Measurements from ENCODE around the gene PUS3.

The PUS3 gene

GRCh38 chr11:125932301-125932700, 29.3 kb upstream of the PUS3 start:
- Histone ChIP-seq H3K23ac (ENCODE audit: low read depth, low read length, poor library complexity) (no peak overlapping the region), H3K9me3 (replicated peaks in 1 of 2; ENCODE audit: control insufficient read depth in 2 of 2, insufficient read depth in 1 of 2, low read depth in 1 of 2, low read length in 2 of 2) (peaks cover 0 to 2% of the 10 kb centered on the region in 2 donors), H3K27me3 (ENCODE audit: control insufficient read depth in 3 of 3, insufficient read depth in 3 of 3, low read depth in 1 of 3, low read length in 3 of 3) (peaks cover 0 to 13% (median 0%) of the 10 kb centered on the region in 3 experiments), H3K4ac (ENCODE audit: low read length) (no peak overlapping the region), H3K4me2 (ENCODE audit: insufficient read depth, low read length, poor library complexity, severe bottlenecking) (no peak overlapping the region), H3K27ac (replicated peaks; ENCODE audit: low read length) (no peak overlapping the region), H3K36me3 (replicated peaks in 1 of 2; ENCODE audit: control insufficient read depth in 2 of 2, insufficient read depth in 2 of 2, low read length in 2 of 2) (no peaks in the 10 kb centered on the region), H2BK120ac (ENCODE audit: low read depth, low read length) (no peak overlapping the region), H2BK12ac (ENCODE audit: low read length) (no peak overlapping the region), H2BK5ac (ENCODE audit: low read length) (no peak overlapping the region), H2AFZ (ENCODE audit: low read length) (no peak overlapping the region), H3K4me1 (ENCODE audit: control insufficient read depth in 2 of 2, insufficient read depth in 1 of 2, low read depth in 1 of 2, low read length in 2 of 2) (peaks cover 0 to 5% of the 10 kb centered on the region in 2 donors), H3K14ac (ENCODE audit: low read length) (no peak overlapping the region), H4K8ac (ENCODE audit: low read depth, low read length) (no peak overlapping the region), H3K9ac (ENCODE audit: low read depth, low read length, poor library complexity) (no peak overlapping the region), H3K4me3 (ENCODE audit: low read length in 2 of 2) (no peak overlapping the region), H3K79me1 (ENCODE audit: low read depth, low read length) (no peaks in the 10 kb centered on the region), H2AK5ac (ENCODE audit: low read depth, low read length) (peak overlapping the region; percentile 47), H3K18ac (ENCODE audit: low read length) (no peak overlapping the region), H2BK15ac (ENCODE audit: low read length) (no peak overlapping the region), H4K91ac (ENCODE audit: low read depth, low read length, poor library complexity) (no peak overlapping the region)
- no CpG with 5 or more reads among the region's 9 CpGs for WGBS, 2 donors (ENCODE audit: extremely low coverage in 2 of 2, insufficient read length in 2 of 2, insufficient replicate concordance in 1 of 2)
- no peak for DNase-seq (ENCODE audit: low spot score)

GRCh38 chr11:125931668-125932067, 28.7 kb upstream of the PUS3 start:
- H2BK15ac ChIP-seq (ENCODE audit: low read length), result no peak overlapping the region
- no CpG with 5 or more reads among the region's 6 CpGs for WGBS, 2 donors (ENCODE audit: extremely low coverage in 2 of 2, insufficient read length in 2 of 2, insufficient replicate concordance in 1 of 2)
- no peak overlapping the region for H3K4me3 ChIP-seq (ENCODE audit: low read length in 2 of 2)
- no peak for DNase-seq (ENCODE audit: low spot score)
- no peak overlapping the region for H4K91ac ChIP-seq (ENCODE audit: low read depth, low read length, poor library complexity)
- no peak overlapping the region for H2BK5ac ChIP-seq (ENCODE audit: low read length)
- H3K79me1 ChIP-seq (ENCODE audit: low read depth, low read length), result no peaks in the 10 kb centered on the region
- H3K9ac ChIP-seq (ENCODE audit: low read depth, low read length, poor library complexity), result no peak overlapping the region
- H3K14ac ChIP-seq (ENCODE audit: low read length), result no peak overlapping the region
- no peak overlapping the region for H2BK12ac ChIP-seq (ENCODE audit: low read length)
- no peak overlapping the region for H2AFZ ChIP-seq (ENCODE audit: low read length)
- no peak overlapping the region for H2BK120ac ChIP-seq (ENCODE audit: low read depth, low read length)
- peaks cover 0 to 2% of the 10 kb centered on the region in 2 donors for H3K9me3 ChIP-seq (replicated peaks in 1 of 2; ENCODE audit: control insufficient read depth in 2 of 2, insufficient read depth in 1 of 2, low read depth in 1 of 2, low read length in 2 of 2)
- no peak overlapping the region for H3K4me2 ChIP-seq (ENCODE audit: insufficient read depth, low read length, poor library complexity, severe bottlenecking)
- no peak overlapping the region for H3K4ac ChIP-seq (ENCODE audit: low read length)
- H3K4me1 ChIP-seq (ENCODE audit: control insufficient read depth in 2 of 2, insufficient read depth in 1 of 2, low read depth in 1 of 2, low read length in 2 of 2), result peaks cover 0 to 5% of the 10 kb centered on the region in 2 donors
- no peak overlapping the region for H3K27ac ChIP-seq (replicated peaks; ENCODE audit: low read length)
- no peak overlapping the region for H3K18ac ChIP-seq (ENCODE audit: low read length)
- no peaks in the 10 kb centered on the region for H3K36me3 ChIP-seq (replicated peaks in 1 of 2; ENCODE audit: control insufficient read depth in 2 of 2, insufficient read depth in 2 of 2, low read length in 2 of 2)
- H3K27me3 ChIP-seq (ENCODE audit: control insufficient read depth in 3 of 3, insufficient read depth in 3 of 3, low read depth in 1 of 3, low read length in 3 of 3), result peaks cover 0 to 13% (median 0%) of the 10 kb centered on the region in 3 experiments
- H2AK5ac ChIP-seq (ENCODE audit: low read depth, low read length), result no peak overlapping the region
- no peak overlapping the region for H4K8ac ChIP-seq (ENCODE audit: low read depth, low read length)
- no peak overlapping the region for H3K23ac ChIP-seq (ENCODE audit: low read depth, low read length, poor library complexity)

DNA sequence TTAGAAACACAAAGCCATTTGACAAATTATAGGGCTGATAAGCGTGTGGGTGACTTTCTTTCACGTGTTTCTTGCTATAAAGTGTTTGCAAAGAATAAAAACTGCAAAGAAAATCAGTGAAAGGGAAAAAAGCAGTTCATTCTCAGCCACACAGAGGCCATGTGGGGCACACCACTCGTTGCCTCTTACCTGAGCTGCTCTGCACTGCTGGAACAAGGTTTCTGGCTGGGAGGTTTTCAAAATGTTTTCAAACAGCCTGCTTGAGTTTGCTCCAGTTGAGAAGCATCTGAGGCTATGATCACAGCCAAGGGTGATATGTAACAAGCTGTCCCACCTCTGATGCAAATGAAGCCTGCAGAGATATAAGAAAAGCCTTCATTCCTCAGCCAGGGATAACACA, 28.1 kb upstream of the PUS3 start:
- Histone ChIP-seq H4K91ac (ENCODE audit: low read depth, low read length, poor library complexity) (no peak overlapping the region), H2BK15ac (ENCODE audit: low read length) (no peak overlapping the region), H2AFZ (ENCODE audit: low read length) (no peak overlapping the region), H2BK5ac (ENCODE audit: low read length) (no peak overlapping the region), H4K8ac (ENCODE audit: low read depth, low read length) (no peak overlapping the region), H3K23ac (ENCODE audit: low read depth, low read length, poor library complexity) (no peak overlapping the region), H3K36me3 (replicated peaks in 1 of 2; ENCODE audit: control insufficient read depth in 2 of 2, insufficient read depth in 2 of 2, low read length in 2 of 2) (no peaks in the 10 kb centered on the region), H2AK5ac (ENCODE audit: low read depth, low read length) (no peak overlapping the region), H2BK120ac (ENCODE audit: low read depth, low read length) (no peak overlapping the region), H3K4ac (ENCODE audit: low read length) (no peak overlapping the region), H3K9me3 (replicated peaks in 1 of 2; ENCODE audit: control insufficient read depth in 2 of 2, insufficient read depth in 1 of 2, low read depth in 1 of 2, low read length in 2 of 2) (peaks cover 0 to 2% of the 10 kb centered on the region in 2 donors), H3K27me3 (ENCODE audit: control insufficient read depth in 3 of 3, insufficient read depth in 3 of 3, low read depth in 1 of 3, low read length in 3 of 3) (peaks cover 0 to 13% (median 0%) of the 10 kb centered on the region in 3 experiments), H3K9ac (ENCODE audit: low read depth, low read length, poor library complexity) (no peak overlapping the region), H3K14ac (ENCODE audit: low read length) (no peak overlapping the region), H3K4me3 (ENCODE audit: low read length in 2 of 2) (no peak overlapping the region), H3K18ac (ENCODE audit: low read length) (no peak overlapping the region), H3K4me2 (ENCODE audit: insufficient read depth, low read length, poor library complexity, severe bottlenecking) (no peak overlapping the region), H3K27ac (replicated peaks; ENCODE audit: low read length) (no peak overlapping the region), H3K4me1 (ENCODE audit: control insufficient read depth in 2 of 2, insufficient read depth in 1 of 2, low read depth in 1 of 2, low read length in 2 of 2) (peaks cover 0 to 5% of the 10 kb centered on the region in 2 donors), H3K79me1 (ENCODE audit: low read depth, low read length) (no peaks in the 10 kb centered on the region), H2BK12ac (ENCODE audit: low read length) (no peak overlapping the region)
- DNase-seq (ENCODE audit: low spot score), result no peak
- WGBS, 2 donors (ENCODE audit: extremely low coverage in 2 of 2, insufficient read length in 2 of 2, insufficient replicate concordance in 1 of 2), result no CpG with 5 or more reads among the region's 3 CpGs

DNA sequence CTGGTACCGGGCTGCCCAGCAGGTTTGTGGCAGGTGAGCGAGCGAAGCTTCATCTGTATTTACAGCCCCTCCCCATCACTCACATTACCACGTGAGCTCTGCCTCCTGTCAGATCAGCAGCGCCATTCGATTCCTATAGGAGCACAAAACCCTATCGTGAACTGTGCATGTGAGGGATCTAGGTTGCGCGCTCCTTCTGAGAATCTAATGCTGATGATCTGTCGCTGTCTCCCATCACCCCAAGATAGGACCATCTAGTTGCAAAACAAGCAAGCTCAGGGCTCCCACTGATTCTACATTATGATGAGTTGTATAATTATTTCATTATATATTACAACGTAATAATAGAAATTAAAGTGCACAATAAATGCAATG, 27.1 kb upstream of the PUS3 start:
- Histone ChIP-seq H2BK5ac (ENCODE audit: low read length) (no peak overlapping the region), H3K9ac (ENCODE audit: low read depth, low read length, poor library complexity) (no peak overlapping the region), H3K27me3 (ENCODE audit: control insufficient read depth in 3 of 3, insufficient read depth in 3 of 3, low read depth in 1 of 3, low read length in 3 of 3) (peaks cover 0 to 20% (median 0%) of the 10 kb centered on the region in 3 experiments), H3K14ac (ENCODE audit: low read length) (no peak overlapping the region), H3K9me3 (replicated peaks in 1 of 2; ENCODE audit: control insufficient read depth in 2 of 2, insufficient read depth in 1 of 2, low read depth in 1 of 2, low read length in 2 of 2) (peaks cover 0 to 2% of the 10 kb centered on the region in 2 donors), H4K91ac (ENCODE audit: low read depth, low read length, poor library complexity) (no peak overlapping the region), H3K23ac (ENCODE audit: low read depth, low read length, poor library complexity) (no peak overlapping the region), H2BK15ac (ENCODE audit: low read length) (no peak overlapping the region), H3K4ac (ENCODE audit: low read length) (no peak overlapping the region), H4K8ac (ENCODE audit: low read depth, low read length) (no peak overlapping the region), H2AFZ (ENCODE audit: low read length) (no peak overlapping the region), H2BK12ac (ENCODE audit: low read length) (no peak overlapping the region), H3K36me3 (replicated peaks in 1 of 2; ENCODE audit: control insufficient read depth in 2 of 2, insufficient read depth in 2 of 2, low read length in 2 of 2) (no peaks in the 10 kb centered on the region), H3K27ac (replicated peaks; ENCODE audit: low read length) (no peak overlapping the region), H3K18ac (ENCODE audit: low read length) (no peak overlapping the region), H2BK120ac (ENCODE audit: low read depth, low read length) (no peak overlapping the region), H3K4me1 (ENCODE audit: control insufficient read depth in 2 of 2, insufficient read depth in 1 of 2, low read depth in 1 of 2, low read length in 2 of 2) (peaks cover 2 to 5% of the 10 kb centered on the region in 2 donors), H2AK5ac (ENCODE audit: low read depth, low read length) (no peak overlapping the region), H3K79me1 (ENCODE audit: low read depth, low read length) (no peaks in the 10 kb centered on the region), H3K4me2 (ENCODE audit: insufficient read depth, low read length, poor library complexity, severe bottlenecking) (no peak overlapping the region), H3K4me3 (ENCODE audit: low read length in 2 of 2) (no peak overlapping the region)
- WGBS, 2 donors (ENCODE audit: extremely low coverage in 2 of 2, insufficient read length in 2 of 2, insufficient replicate concordance in 1 of 2), result no CpG with 5 or more reads among the region's 11 CpGs
- no peak for DNase-seq (ENCODE audit: low spot score)
